A549 (cell line): ENCODE data around the gene SFRP5. TPM values are rescaled to one million over a fixed set of nuclear protein-coding genes. Genes with fewer than 3 reads are reported as not detected.

Experiments used
- ATAC-seq, 2 experiments: fragments of 200-7000 bp in 1 of 2; fragments of >200 bp in 1 of 2; cut with Nextera tagmentation in 1 of 2; cut with Tn5 transposase in 1 of 2; 3 replicates each; pipeline versions ENCODE4 v1.8.0 to v1.9.1; 2018 to 2020; ENCODE audit warnings: mild to moderate bottlenecking in 1 of 2, moderate library complexity in 1 of 2
- CTCF ChIA-PET: fragments of 300-600 bp; sonication (Branson Sonifier 250); formaldehyde crosslinking; extraction: SDS; loops from one replicate; lab custom pipeline; 2021; ENCODE audit warnings: antibody characterized with exemption, inconsistent platforms; lab: Yijun Ruan, JAX
- POLR2A ChIA-PET: fragments of 350-600 bp; formaldehyde crosslinking; extraction: SDS; loops from one replicate; lab custom pipeline; 2021; ENCODE audit warnings: antibody characterized with exemption, inconsistent platforms; lab: Yijun Ruan, JAX
- DNase-seq, 2 experiments: peaks; one replicate each; pipeline versions ENCODE4 v3.0.0 to v3.0.0-alpha.2; 2011 to 2016; ENCODE audit warnings: low read depth in 1 of 2, low spot score in 1 of 2
- FAIRE-seq: peaks from 2 replicates; lab custom pipeline; 2011; peaks lifted over from hg19 to GRCh38; lab: Jason Lieb, UNC
- H3K27ac ChIP-seq, 2 experiments: fragments of >200 bp; sonication (Bioruptor Twin); formaldehyde crosslinking; 3 replicates each; pipeline ENCODE4 v1.5.1; 2016 to 2017
- H3K4me1 ChIP-seq: fragments of >200 bp; sonication (Bioruptor Twin); formaldehyde crosslinking; 3 replicates; pipeline ENCODE4 v1.6.1; 2016
- H3K4me2 ChIP-seq: fragments of >200 bp; sonication (Bioruptor Twin); formaldehyde crosslinking; 3 replicates; pipeline ENCODE4 v1.6.1; 2016
- H3K4me3 ChIP-seq: fragments of >200 bp; sonication (Bioruptor Twin); formaldehyde crosslinking; 3 replicates; pipeline ENCODE4 v1.5.1; 2016
- H3K9me3 ChIP-seq: fragments of >200 bp; sonication (Bioruptor Twin); formaldehyde crosslinking; 3 replicates; pipeline ENCODE4 v1.6.1; 2016
- ATOH8 ChIP-seq: fragments of 250-450 bp; sonication (Bioruptor Pico); IDR thresholded peaks from 2 replicates; pipeline ENCODE4 v1.5.0; 2020; ENCODE audit warnings: low read depth, mild to moderate bottlenecking, moderate library complexity
- BCL3 ChIP-seq: fragments of >200 bp; sonication (Bioruptor Twin); formaldehyde crosslinking; IDR thresholded peaks from 3 replicates; pipeline ENCODE4 v1.6.1; 2016
- CBX2 ChIP-seq: fragments of 200-600 bp; sonication (generic); IDR thresholded peaks from 2 replicates; pipeline ENCODE4 v1.6.1; 2016; ENCODE audit warnings: low read depth, mild to moderate bottlenecking, borderline replicate concordance
- CEBPB ChIP-seq, 2 experiments: fragments of >200 bp in 1 of 2; sonication (Bioruptor Twin) in 1 of 2; formaldehyde crosslinking in 1 of 2; IDR thresholded peaks; 2 replicates each; pipeline ENCODE4 v1.6.1; 2012 to 2016
- EP300 ChIP-seq, 2 experiments: fragments of >200 bp; sonication (Bioruptor Twin); formaldehyde crosslinking; IDR thresholded peaks; 2 replicates in 1 of 2; 3 replicates in 1 of 2; pipeline ENCODE4 v1.6.1; 2016 to 2017
- FOSB ChIP-seq: fragments of 250-450 bp; sonication (Bioruptor Pico); IDR thresholded peaks from 2 replicates; pipeline ENCODE4 v1.5.0; 2020; ENCODE audit warnings: mild to moderate bottlenecking, moderate library complexity
- HDAC2 ChIP-seq: fragments of 200-600 bp; sonication (generic); IDR thresholded peaks from 2 replicates; pipeline ENCODE4 v1.6.1; 2016
- HOXA7 ChIP-seq: fragments of 250-450 bp; sonication (Bioruptor Pico); IDR thresholded peaks from 2 replicates; pipeline ENCODE4 v1.5.0; 2020; ENCODE audit warnings: mild to moderate bottlenecking, moderate library complexity
- HOXB13 ChIP-seq: fragments of 250-450 bp; sonication (Bioruptor Pico); IDR thresholded peaks from 2 replicates; pipeline ENCODE4 v1.5.0; 2020; ENCODE audit warnings: low read depth, mild to moderate bottlenecking, moderate library complexity
- HOXB5 ChIP-seq: fragments of 250-450 bp; sonication (Bioruptor Pico); IDR thresholded peaks from 2 replicates; pipeline ENCODE4 v1.5.0; 2020; ENCODE audit warnings: mild to moderate bottlenecking, moderate library complexity
- JUNB ChIP-seq: fragments of >200 bp; sonication (Bioruptor Twin); formaldehyde crosslinking; IDR thresholded peaks from 2 replicates; pipeline ENCODE4 v1.6.1; 2016
- MAFK ChIP-seq: fragments of 450-650 bp; IDR thresholded peaks from 2 replicates; pipeline ENCODE4 v1.6.1; 2014; ENCODE audit not compliant: partially characterized antibody
- NFE2L2 ChIP-seq: fragments of 150-350 bp; conservative IDR thresholded peaks from 2 replicates; pipeline ENCODE4 v1.6.1; 2014; ENCODE audit warnings: low read length
- PHF8 ChIP-seq: fragments of 200-600 bp; sonication (generic); IDR thresholded peaks from 2 replicates; pipeline ENCODE4 v1.6.1; 2016; ENCODE audit warnings: low read depth, mild to moderate bottlenecking, antibody characterized with exemption, moderate library complexity, borderline replicate concordance
- POLR2A ChIP-seq: IDR thresholded peaks from 2 replicates; pipeline ENCODE4 v1.6.1; 2012; ENCODE audit warnings: mild to moderate bottlenecking, low read length
- RAD21 ChIP-seq, 2 experiments: fragments of >200 bp in 1 of 2; sonication (Bioruptor Twin) in 1 of 2; formaldehyde crosslinking in 1 of 2; IDR thresholded peaks in 1 of 2; conservative IDR thresholded peaks in 1 of 2; 2 replicates in 1 of 2; 3 replicates in 1 of 2; pipeline ENCODE4 v1.6.1; 2012 to 2018; ENCODE audit warnings: inconsistent platforms in 1 of 2
- RARB ChIP-seq: fragments of 250-450 bp; sonication (Bioruptor Pico); IDR thresholded peaks from 2 replicates; pipeline ENCODE4 v1.8.0; 2021; ENCODE audit warnings: mild to moderate bottlenecking, moderate library complexity
- RFX5 ChIP-seq: fragments of 450-650 bp; IDR thresholded peaks from 2 replicates; pipeline ENCODE4 v1.7.1; 2014; ENCODE audit warnings: antibody characterized with exemption, mild to moderate bottlenecking, moderate library complexity
- SREBF2 ChIP-seq: fragments of 450-650 bp; IDR thresholded peaks from 2 replicates; pipeline ENCODE4 v1.6.1; 2014; ENCODE audit warnings: mild to moderate bottlenecking, moderate library complexity
- TP53 ChIP-seq: fragments of 250-450 bp; sonication (Bioruptor Pico); IDR thresholded peaks from 2 replicates; pipeline ENCODE4 v1.5.0; 2021; ENCODE audit warnings: mild to moderate bottlenecking, moderate library complexity
- USF2 ChIP-seq: fragments of 450-650 bp; IDR thresholded peaks from 2 replicates; pipeline ENCODE4 v1.6.1; 2014; ENCODE audit warnings: antibody characterized with exemption
- ZFP36 ChIP-seq: fragments of 450-650 bp; IDR thresholded peaks from 2 replicates; pipeline ENCODE4 v1.6.1; 2014; ENCODE audit warnings: borderline replicate concordance; ENCODE audit not compliant: partially characterized antibody
- ZNF302 ChIP-seq: fragments of 250-450 bp; sonication (Bioruptor Pico); IDR thresholded peaks from 2 replicates; pipeline ENCODE4 v1.9.0; 2021; ENCODE audit warnings: inconsistent platforms, mild to moderate bottlenecking, moderate library complexity
- ZSCAN20 ChIP-seq: fragments of 250-450 bp; sonication (Bioruptor Pico); IDR thresholded peaks from 2 replicates; pipeline ENCODE4 v1.8.0; 2022; ENCODE audit warnings: mild to moderate bottlenecking, moderate library complexity
- WGBS: methylation state at CpG from one replicate; pipeline ENCODE4 v1.1.6; 2017; ENCODE audit errors: missing lambda C conversion rate; 5-methylcytosine and 5-hydroxymethylcytosine counted together
- polyA plus RNA-seq, 4 experiments: library from polyadenylated mRNA; depleted of rRNA in 3 of 4; stranded (reverse); fragments of >200 nt; fragmentation: RNase III in 1 of 4; extraction: RNeasy Plus Mini Kit Qiagen cat#74134 plus additional on column Dnase treatment in 1 of 4; gene quantifications; 2 replicates in 3 of 4; 3 replicates in 1 of 4; pipeline ENCODE4 v1.2.3, GENCODE V29; 2011 to 2017

The SFRP5 gene
- polyA plus RNA-seq, 2 of the 4 experiments (the other 2 are of a cell fraction): 0.50 to 1.2 TPM

- no peaks in the 10 kb centered on the region for H3K4me1 ChIP-seq
- no peak overlapping the region for H3K27ac ChIP-seq
- TF ChIP-seq RFX5 (no peak), ZSCAN20 (CRISPR knock-in tag) (no peak), ZNF302 (CRISPR knock-in tag) (no peak), ZFP36 (no peak), RAD21 (conservative IDR thresholded peaks at IDR 0.05 in 1 of 2, IDR thresholded peaks at IDR 0.05 in 1 of 2) (no peak), TP53 (CRISPR knock-in tag) (no peak), FOSB (CRISPR knock-in tag) (no peak), ATOH8 (CRISPR knock-in tag) (no peak), POLR2A (no peak), HOXA7 (no peak), NFE2L2 (no peak), CEBPB (IDR thresholded peaks at IDR 0.05) (no peak), EP300 (IDR thresholded peaks at IDR 0.05) (no peak), HDAC2 (no peak), MAFK (no peak), JUNB (no peak), HOXB13 (CRISPR knock-in tag) (no peak), SREBF2 (no peak)
- WGBS: 88% methylated on average over 6 of the region's 6 CpGs
- DNase-seq (no peak), ATAC-seq (no peak), FAIRE-seq (no peak)
- no peak overlapping the region for H3K4me3 ChIP-seq
- POLR2A ChIA-PET: interaction anchor here (0.7 kb wide), 1 partner anchor 812 kb away, joined by 4 read pairs; no protein-coding TSS in a partner anchor
- CTCF ChIA-PET: interaction anchor here (0.7 to 3.8 kb wide), 13 partner anchors 8 to 288 kb away, joined by 3 to 46 read pairs (median 4); no protein-coding TSS in a partner anchor
- H3K9me3 ChIP-seq: no peaks in the 10 kb centered on the region
- H3K4me2 ChIP-seq: no peak overlapping the region
Measured at GRCh38 chr10:97757471-97757870, 14.3 kb downstream of the SFRP5 start.

- no peaks in the 10 kb centered on the region for H3K4me1 ChIP-seq
- WGBS: 89% methylated on average over 5 of the region's 6 CpGs
- no peak overlapping the region for H3K4me3 ChIP-seq
- DNase-seq (no peak), FAIRE-seq (no peak), ATAC-seq (no peak)
- ChIA-PET POLR2A (no interaction called here), CTCF (interaction anchor here (2.5 to 3.9 kb wide), 3 partner anchors 11 to 114 kb away, joined by 9 to 18 read pairs (median 16); no protein-coding TSS in a partner anchor)
- no peak overlapping the region for H3K27ac ChIP-seq
- no peak overlapping the region for H3K4me2 ChIP-seq
- H3K9me3 ChIP-seq: no peaks in the 10 kb centered on the region
- TF ChIP-seq HOXB5 (CRISPR knock-in tag) (no peak), USF2 (no peak), JUNB (no peak), RARB (CRISPR knock-in tag) (no peak), HOXA7 (no peak), ATOH8 (CRISPR knock-in tag) (no peak), RFX5 (no peak), FOSB (CRISPR knock-in tag) (no peak), BCL3 (no peak), CBX2 (no peak), SREBF2 (no peak), PHF8 (no peak), ZSCAN20 (CRISPR knock-in tag) (no peak), POLR2A (no peak)
Measured at GRCh38 chr10:97755718-97756117, 16.1 kb downstream of the SFRP5 start.
